Kidney glomerular epithelial cell (primary cell): ENCODE measurements around the gene RTN4R.
"Not testable (repeated sequence)": the region's sequence is repeated elsewhere in the genome, so short reads cannot be mapped to it uniquely, and the experiment has no call there.

Source experiments
- DNase-seq: peaks from one replicate; lab custom pipeline; 2025; lab: John Stamatoyannopoulos, UW

Gene RTN4R

GRCh38 chr22:20268279-20269012 lies at the start of gene RTN4R:
Gene RTN4R, minus strand, starts transcription at chr22:20268318. Its CDS starts 226 bp downstream, at chr22:20268092.
- no peak for DNase-seq

GRCh38 chr22:20317402-20318042 lies 49.4 kb upstream of the RTN4R start:
- DNase-seq, result peak; percentile 6

- no peak for DNase-seq
Observed at GRCh38 chr22:20316844-20317401, 48.8 kb upstream of the RTN4R start.

GRCh38 chr22:20316217-20316843 lies 48.2 kb upstream of the RTN4R start:
- DNase-seq, result no peak

- DNase-seq, result no peak
Observed at GRCh38 chr22:20315337-20316216, 47.5 kb upstream of the RTN4R start.

- DNase-seq, result not testable (repeated sequence)
Observed at GRCh38 chr22:20314741-20315336, 46.7 kb upstream of the RTN4R start.

GRCh38 chr22:20314206-20314605 lies 46.1 kb upstream of the RTN4R start:
- DNase-seq, result not testable (repeated sequence)

GRCh38 chr22:20313306-20314077 lies 45.4 kb upstream of the RTN4R start:
- DNase-seq, result not testable (repeated sequence)

GRCh38 chr22:20312396-20313191 lies 44.5 kb upstream of the RTN4R start:
- DNase-seq, result no peak

GRCh38 chr22:20311249-20312062 lies 43.3 kb upstream of the RTN4R start:
- not testable (repeated sequence) for DNase-seq

GRCh38 chr22:20310773-20311172 lies 42.7 kb upstream of the RTN4R start:
- DNase-seq, result not testable (repeated sequence)

GRCh38 chr22:20310180-20310579 lies 42.1 kb upstream of the RTN4R start:
- DNase-seq, result not testable (repeated sequence)

- not testable (repeated sequence) for DNase-seq
Observed at GRCh38 chr22:20308806-20309650, 40.9 kb upstream of the RTN4R start.

- not testable (repeated sequence) for DNase-seq
Observed at GRCh38 chr22:20307448-20308447, 39.6 kb upstream of the RTN4R start.

GRCh38 chr22:20306646-20307447 lies 38.7 kb upstream of the RTN4R start:
- not testable (repeated sequence) for DNase-seq
